Colonic mucosa (tissue), 4 donors: ENCODE data around the gene NUDT4. TPM values are rescaled to one million over a fixed set of nuclear protein-coding genes. Genes with fewer than 3 reads are reported as not detected.

Experiments used
- DNase-seq: peaks from one replicate; pipeline ENCODE4 v3.0.0-alpha.2; 2020
- H3K27ac ChIP-seq: fragments of 200-600 bp; one replicate; pipeline ENCODE4 v1.8.0; 2021
- H3K27me3 ChIP-seq: fragments of 200-600 bp; one replicate; pipeline ENCODE4 v1.8.0; 2021
- H3K36me3 ChIP-seq: fragments of 200-600 bp; one replicate; pipeline ENCODE4 v1.8.0; 2021
- H3K4me1 ChIP-seq: fragments of 200-600 bp; one replicate; pipeline ENCODE4 v1.8.0; 2021; ENCODE audit warnings: mild to moderate bottlenecking
- H3K4me3 ChIP-seq: fragments of 200-600 bp; one replicate; pipeline ENCODE4 v1.8.0; 2021
- H3K9ac ChIP-seq, 2 donors: one replicate each; pipeline ENCODE4 v1.7.0; 2013; ENCODE audit warnings: control low read depth in 2 of 2, low read depth in 2 of 2, low read length in 2 of 2
- H3K9me3 ChIP-seq: fragments of 200-600 bp; one replicate; pipeline ENCODE4 v1.8.0; 2021
- intact Hi-C: fragments of 100-400 bp; cut with DNase I; formaldehyde crosslinking; loops from one replicate; pipeline ENCODE4 v1.14.1; 2022
- total RNA-seq, 2 donors: library from RNA; stranded (reverse); fragmentation: NEBNext Ultra II Directional in 1 of 2; extraction: Animal tissue kit (Norgen Biotek cat#: 25700) in 1 of 2; gene quantifications; one replicate each; pipeline ENCODE4 v1.2.1, GENCODE V29; 2021
- TF ChIP-seq, protein P1 (sequence below): fragments of 200-600 bp; IDR thresholded peaks from one replicate; pipeline ENCODE4 v1.8.0; 2022; ENCODE audit warnings: antibody characterized with exemption, mild to moderate bottlenecking
- donor health status: healthy.
- donor health status: DM: no; HTN: no; CAD: no.
- donor health status: DM: no; HTN: no; CAD: no.

NUDT4 gene
- total RNA-seq, 2 donors from 2014 or later, result 84.5 to 102 TPM

DNA sequence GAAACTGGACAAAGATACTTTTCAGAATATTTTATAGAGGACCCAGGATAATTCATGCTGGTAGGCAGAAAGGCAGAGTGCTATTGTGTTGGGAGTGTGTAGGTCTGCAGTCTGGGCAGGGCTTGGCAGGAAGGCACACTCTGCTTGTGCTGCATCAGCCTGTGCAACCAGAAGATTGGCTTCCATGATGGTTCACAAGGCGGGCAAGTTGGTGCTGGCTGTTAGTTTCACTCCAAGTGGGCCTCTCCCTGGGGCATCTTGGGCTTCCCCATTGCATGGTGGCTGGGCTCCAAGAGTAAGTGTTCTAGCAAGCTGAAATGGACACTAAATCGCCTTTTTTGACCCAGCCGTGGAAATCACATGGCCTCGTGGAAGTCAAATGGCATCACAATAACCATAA, 65.9 kb downstream of the NUDT4 start:
- peaks cover 14% of the 10 kb centered on the region for H3K4me1 ChIP-seq
- intact Hi-C loops, result no loop called here
- no peak overlapping the region for H3K27ac ChIP-seq

DNA sequence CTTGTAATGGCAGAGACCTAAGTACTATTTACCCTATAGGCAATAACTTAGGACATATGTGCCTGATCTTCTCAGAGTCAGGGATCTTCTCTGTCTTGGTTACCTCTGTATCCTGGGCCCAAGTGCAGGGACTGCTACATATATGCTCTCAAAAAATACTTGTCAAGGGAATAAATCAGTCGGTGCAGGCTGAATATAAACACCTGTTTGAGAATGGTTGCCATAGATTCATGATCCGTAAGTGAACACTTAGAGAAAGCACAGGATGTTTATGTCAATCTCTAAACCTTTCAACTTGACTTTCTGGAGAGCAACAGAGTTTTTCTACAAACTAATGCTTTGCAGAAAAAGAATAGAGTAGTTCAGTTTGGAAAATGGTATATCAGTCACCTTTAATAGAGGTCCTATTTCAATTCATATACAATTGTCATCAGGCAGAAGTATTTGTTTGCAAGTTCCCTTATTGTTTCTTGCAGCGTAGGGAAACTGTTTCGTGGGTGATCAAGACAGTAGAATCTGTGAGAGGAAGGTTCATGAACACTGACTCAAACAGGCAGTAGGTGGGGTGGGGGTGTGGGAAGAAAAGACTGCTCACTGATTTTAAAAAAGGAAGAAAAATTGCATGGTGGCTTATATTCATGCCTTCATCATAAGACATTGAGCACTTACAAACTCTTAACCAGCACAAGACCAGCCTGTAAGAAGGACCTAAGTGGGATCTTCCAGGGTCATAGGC, 70.0 kb downstream of the NUDT4 start:
- no peak overlapping the region for H3K9ac ChIP-seq
- no peaks in the 10 kb centered on the region for H3K27me3 ChIP-seq
- H3K9me3 ChIP-seq, result no peaks in the 10 kb centered on the region
- intact Hi-C loops, result no loop called here
- DNase-seq, result no peak
- H3K36me3 ChIP-seq, result no peaks in the 10 kb centered on the region
- no peak overlapping the region for H3K27ac ChIP-seq
- peaks cover 3% of the 10 kb centered on the region for H3K4me1 ChIP-seq
- H3K4me3 ChIP-seq, result no peak overlapping the region
- TF ChIP-seq, protein P1, sequence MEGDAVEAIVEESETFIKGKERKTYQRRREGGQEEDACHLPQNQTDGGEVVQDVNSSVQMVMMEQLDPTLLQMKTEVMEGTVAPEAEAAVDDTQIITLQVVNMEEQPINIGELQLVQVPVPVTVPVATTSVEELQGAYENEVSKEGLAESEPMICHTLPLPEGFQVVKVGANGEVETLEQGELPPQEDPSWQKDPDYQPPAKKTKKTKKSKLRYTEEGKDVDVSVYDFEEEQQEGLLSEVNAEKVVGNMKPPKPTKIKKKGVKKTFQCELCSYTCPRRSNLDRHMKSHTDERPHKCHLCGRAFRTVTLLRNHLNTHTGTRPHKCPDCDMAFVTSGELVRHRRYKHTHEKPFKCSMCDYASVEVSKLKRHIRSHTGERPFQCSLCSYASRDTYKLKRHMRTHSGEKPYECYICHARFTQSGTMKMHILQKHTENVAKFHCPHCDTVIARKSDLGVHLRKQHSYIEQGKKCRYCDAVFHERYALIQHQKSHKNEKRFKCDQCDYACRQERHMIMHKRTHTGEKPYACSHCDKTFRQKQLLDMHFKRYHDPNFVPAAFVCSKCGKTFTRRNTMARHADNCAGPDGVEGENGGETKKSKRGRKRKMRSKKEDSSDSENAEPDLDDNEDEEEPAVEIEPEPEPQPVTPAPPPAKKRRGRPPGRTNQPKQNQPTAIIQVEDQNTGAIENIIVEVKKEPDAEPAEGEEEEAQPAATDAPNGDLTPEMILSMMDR, result no peak

More for the DNA sequence above, 65.9 kb downstream of the NUDT4 start:
- no peak overlapping the region for H3K4me3 ChIP-seq
- H3K9me3 ChIP-seq, result no peaks in the 10 kb centered on the region
- no peak for DNase-seq
- H3K36me3 ChIP-seq, result no peaks in the 10 kb centered on the region
- H3K9ac ChIP-seq, result no peak overlapping the region
- no peaks in the 10 kb centered on the region for H3K27me3 ChIP-seq
- TF ChIP-seq, protein P1, result no peak

DNA sequence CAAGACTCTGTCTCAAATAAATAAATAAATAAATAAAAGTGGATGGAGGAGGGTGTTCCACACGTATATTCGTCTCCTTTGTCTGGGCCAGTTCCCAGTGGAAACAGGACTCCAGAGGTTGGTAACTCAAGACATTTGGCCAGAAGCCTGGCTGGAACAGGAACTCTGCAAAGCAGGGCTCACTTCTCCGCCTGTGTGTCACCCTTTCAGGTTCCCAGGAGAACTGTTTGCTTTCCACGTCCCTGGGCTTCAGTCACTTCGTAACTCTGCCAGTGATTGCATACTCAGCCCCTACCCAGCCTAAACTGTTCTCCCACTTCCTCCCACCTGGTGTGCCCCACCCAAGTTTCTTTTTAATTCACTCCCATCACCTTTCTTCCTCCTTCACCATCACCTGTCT, 71.1 kb downstream of the NUDT4 start:
- H3K9me3 ChIP-seq, result no peaks in the 10 kb centered on the region
- peak; percentile 40 for DNase-seq
- no peak overlapping the region for H3K4me3 ChIP-seq
- intact Hi-C loops, result no loop called here
- H3K36me3 ChIP-seq, result no peaks in the 10 kb centered on the region
- no peaks in the 10 kb centered on the region for H3K4me1 ChIP-seq
- no peaks in the 10 kb centered on the region for H3K27me3 ChIP-seq
- H3K27ac ChIP-seq, result no peak overlapping the region
- H3K9ac ChIP-seq, result no peak overlapping the region
- TF ChIP-seq, protein P1, result no peak

GRCh38 chr12:93449277-93449676, 71.6 kb downstream of the NUDT4 start:
- TF ChIP-seq, protein P1, result no peak
- Histone ChIP-seq H3K36me3 (no peaks in the 10 kb centered on the region), H3K27ac (no peak overlapping the region), H3K9me3 (no peaks in the 10 kb centered on the region), H3K4me1 (no peaks in the 10 kb centered on the region), H3K27me3 (no peaks in the 10 kb centered on the region), H3K4me3 (no peak overlapping the region), H3K9ac (no peak overlapping the region)
- DNase-seq, result no peak
- intact Hi-C loops, result no loop called here

- no peak overlapping the region for H3K27ac ChIP-seq
- no peaks in the 10 kb centered on the region for H3K36me3 ChIP-seq
- TF ChIP-seq, protein P1, result no peak
- no peaks in the 10 kb centered on the region for H3K9me3 ChIP-seq
- no peaks in the 10 kb centered on the region for H3K27me3 ChIP-seq
- H3K9ac ChIP-seq, result no peak overlapping the region
- intact Hi-C loops, result no loop called here
- no peak for DNase-seq
- H3K4me3 ChIP-seq, result no peak overlapping the region
- H3K4me1 ChIP-seq, result no peaks in the 10 kb centered on the region
Observed at GRCh38 chr12:93451423-93452158, 73.9 kb downstream of the NUDT4 start.
